Gastrocnemius medialis (tissue), 4 donors: ENCODE data around the gene AUTS2. TPM values are rescaled to one million over a fixed set of nuclear protein-coding genes. Genes with fewer than 3 reads are reported as not detected.

Experiments used
- ATAC-seq, 2 donors: fragments of 150-250 bp; one replicate each; pipeline ENCODE4 v1.9.1; 2016
- DNase-seq, 2 donors: peaks; one replicate each; pipeline ENCODE4 v3.0.0-alpha.2; 2019
- H3K27ac ChIP-seq, 4 donors: fragments of 200-600 bp; sonication (generic); 1 replicate in 1 of 4; 2 replicates in 3 of 4; pipeline ENCODE4 v1.5.1; 2016 to 2018; ENCODE audit warnings: mild to moderate bottlenecking in 2 of 4, moderate library complexity in 1 of 4
- H3K27me3 ChIP-seq, 3 donors: fragments of 200-600 bp; sonication (generic) in 2 of 3; 1 replicate in 1 of 3; 2 replicates in 2 of 3; pipeline versions ENCODE4 v1.5.1 to v1.6.0; 2016 to 2019; ENCODE audit warnings: mild to moderate bottlenecking in 1 of 3, moderate library complexity in 1 of 3
- H3K36me3 ChIP-seq, 2 donors: fragments of 200-600 bp; sonication (generic) in 1 of 2; one replicate each; pipeline ENCODE4 v1.5.1; 2017 to 2018
- H3K4me1 ChIP-seq, 2 donors: fragments of 200-600 bp; sonication (generic) in 1 of 2; one replicate each; pipeline ENCODE4 v1.5.1; 2016 to 2017; ENCODE audit warnings: mild to moderate bottlenecking in 2 of 2
- H3K4me3 ChIP-seq, 4 donors: fragments of 200-600 bp; sonication (generic) in 3 of 4; 1 replicate in 1 of 4; 2 replicates in 3 of 4; pipeline ENCODE4 v1.5.1; 2016 to 2019; ENCODE audit warnings: mild to moderate bottlenecking in 2 of 4
- H3K9me3 ChIP-seq, 3 donors: fragments of 200-600 bp; sonication (generic) in 2 of 3; 1 replicate in 1 of 3; 2 replicates in 2 of 3; pipeline ENCODE4 v1.5.1; 2016 to 2019
- POLR2A ChIP-seq, 2 donors: fragments of 450-650 bp; IDR thresholded peaks; one replicate each; pipeline ENCODE4 v1.6.1; 2017; ENCODE audit warnings: antibody characterized with exemption in 2 of 2, mild to moderate bottlenecking in 2 of 2, moderate library complexity in 2 of 2
- in situ Hi-C, 4 donors: fragments of 200-750 bp; cut with MboI; loops; one replicate each; pipeline versions ENCODE4 v1.15.0 to v1.8.0; 2017; ENCODE audit warnings: low sequenced_read_pairs in 4 of 4
- intact Hi-C: fragments of 100-400 bp; cut with DNase I; formaldehyde crosslinking; loops from one replicate; pipeline ENCODE4 v1.15.1; 2023; ENCODE audit warnings: low total_unique reads
- total RNA-seq, 4 donors: library from RNA; depleted of rRNA; stranded (reverse); fragments of >200 nt; gene quantifications; one replicate each; pipeline versions ENCODE4 v1.1.0 to v1.2.3, GENCODE V29; 2016
- TF ChIP-seq, protein P1 (sequence below), 5 experiments: fragments of 450-650 bp in 3 of 5; fragments of 200-600 bp in 2 of 5; sonication (generic) in 2 of 5; IDR thresholded peaks in 4 of 5; conservative IDR thresholded peaks in 1 of 5; 1 replicate in 4 of 5; 2 replicates in 1 of 5; pipeline ENCODE4 v1.5.1; 2016 to 2019; ENCODE audit warnings: antibody characterized with exemption in 5 of 5, mild to moderate bottlenecking in 3 of 5, moderate library complexity in 3 of 5

AUTS2 gene
- total RNA-seq, 4 donors from 2014 or later: 2.5 to 16.2 (median 8.5) TPM

DNA sequence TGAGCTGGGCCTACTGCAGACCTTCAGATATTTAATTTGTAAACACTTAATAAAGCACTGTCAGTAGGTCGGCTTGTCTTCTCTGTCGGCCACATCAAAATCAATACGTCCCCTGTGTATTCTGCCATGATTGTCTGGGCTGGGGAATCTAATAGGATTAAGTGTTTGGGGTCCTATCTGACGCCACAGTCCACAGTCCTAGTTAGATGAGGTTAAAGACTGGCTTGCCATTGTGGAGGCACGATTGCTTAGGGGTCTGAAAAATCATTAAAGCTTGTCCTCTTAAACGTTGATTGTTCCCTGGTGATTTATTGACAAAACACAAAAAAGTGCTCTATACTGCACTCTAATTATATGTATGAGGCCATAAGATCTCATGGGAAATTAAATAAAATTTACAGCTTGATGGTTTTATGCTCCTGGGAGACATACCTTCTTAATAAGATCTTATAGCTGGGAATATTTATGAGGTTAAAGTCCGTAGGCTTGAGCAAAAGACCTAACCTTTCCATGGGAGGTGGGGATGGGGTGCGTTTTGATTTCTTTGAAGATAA lies 883.4 kb downstream of the AUTS2 start:
- Histone ChIP-seq H3K36me3 (no peaks in the 10 kb centered on the region), H3K4me3 (no peak overlapping the region), H3K27me3 (no peaks in the 10 kb centered on the region), H3K4me1 (no peaks in the 10 kb centered on the region), H3K9me3 (no peaks in the 10 kb centered on the region), H3K27ac (no peak overlapping the region)
- ATAC-seq (no peak), DNase-seq (no peak)
- intact Hi-C loops (no loop called here), in situ Hi-C loops (no loop called here)
- TF ChIP-seq, protein P1, sequence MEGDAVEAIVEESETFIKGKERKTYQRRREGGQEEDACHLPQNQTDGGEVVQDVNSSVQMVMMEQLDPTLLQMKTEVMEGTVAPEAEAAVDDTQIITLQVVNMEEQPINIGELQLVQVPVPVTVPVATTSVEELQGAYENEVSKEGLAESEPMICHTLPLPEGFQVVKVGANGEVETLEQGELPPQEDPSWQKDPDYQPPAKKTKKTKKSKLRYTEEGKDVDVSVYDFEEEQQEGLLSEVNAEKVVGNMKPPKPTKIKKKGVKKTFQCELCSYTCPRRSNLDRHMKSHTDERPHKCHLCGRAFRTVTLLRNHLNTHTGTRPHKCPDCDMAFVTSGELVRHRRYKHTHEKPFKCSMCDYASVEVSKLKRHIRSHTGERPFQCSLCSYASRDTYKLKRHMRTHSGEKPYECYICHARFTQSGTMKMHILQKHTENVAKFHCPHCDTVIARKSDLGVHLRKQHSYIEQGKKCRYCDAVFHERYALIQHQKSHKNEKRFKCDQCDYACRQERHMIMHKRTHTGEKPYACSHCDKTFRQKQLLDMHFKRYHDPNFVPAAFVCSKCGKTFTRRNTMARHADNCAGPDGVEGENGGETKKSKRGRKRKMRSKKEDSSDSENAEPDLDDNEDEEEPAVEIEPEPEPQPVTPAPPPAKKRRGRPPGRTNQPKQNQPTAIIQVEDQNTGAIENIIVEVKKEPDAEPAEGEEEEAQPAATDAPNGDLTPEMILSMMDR (IDR thresholded peaks at IDR 0.05 in 4 of 5, conservative IDR thresholded peaks at IDR 0.05 in 1 of 5): no peak
- no peak for TF ChIP-seq POLR2A (IDR thresholded peaks at IDR 0.05)

DNA sequence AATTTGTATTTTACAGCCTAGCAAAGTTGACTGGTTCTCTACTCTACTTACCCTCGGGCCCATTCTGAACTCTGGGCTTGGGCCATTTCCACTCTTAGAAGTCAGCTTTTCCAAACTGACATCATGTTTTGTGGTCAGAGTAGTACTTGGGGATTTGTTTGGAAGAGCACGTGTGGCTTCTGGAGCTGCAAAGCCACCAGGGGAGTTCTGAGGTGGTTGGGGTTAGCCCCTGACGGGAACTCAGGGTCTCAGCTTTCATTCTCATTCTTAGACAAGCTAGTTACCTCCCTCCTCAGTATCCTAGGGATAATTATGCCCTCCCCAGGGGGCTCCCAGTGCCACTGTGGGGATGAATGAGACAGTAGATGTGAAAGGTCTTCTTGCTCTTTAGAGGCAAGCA lies 886.0 kb downstream of the AUTS2 start:
- DNase-seq (no peak), ATAC-seq (no peak)
- no peak overlapping the region for H3K4me3 ChIP-seq
- no peaks in the 10 kb centered on the region for H3K4me1 ChIP-seq
- H3K36me3 ChIP-seq: no peaks in the 10 kb centered on the region
- TF ChIP-seq, protein P1 (IDR thresholded peaks at IDR 0.05 in 4 of 5, conservative IDR thresholded peaks at IDR 0.05 in 1 of 5): no peak
- TF ChIP-seq POLR2A (IDR thresholded peaks at IDR 0.05): no peak
- no peaks in the 10 kb centered on the region for H3K27me3 ChIP-seq
- H3K27ac ChIP-seq: no peak overlapping the region
- no peaks in the 10 kb centered on the region for H3K9me3 ChIP-seq
- in situ Hi-C loops (no loop called here), intact Hi-C loops (no loop called here)

DNA sequence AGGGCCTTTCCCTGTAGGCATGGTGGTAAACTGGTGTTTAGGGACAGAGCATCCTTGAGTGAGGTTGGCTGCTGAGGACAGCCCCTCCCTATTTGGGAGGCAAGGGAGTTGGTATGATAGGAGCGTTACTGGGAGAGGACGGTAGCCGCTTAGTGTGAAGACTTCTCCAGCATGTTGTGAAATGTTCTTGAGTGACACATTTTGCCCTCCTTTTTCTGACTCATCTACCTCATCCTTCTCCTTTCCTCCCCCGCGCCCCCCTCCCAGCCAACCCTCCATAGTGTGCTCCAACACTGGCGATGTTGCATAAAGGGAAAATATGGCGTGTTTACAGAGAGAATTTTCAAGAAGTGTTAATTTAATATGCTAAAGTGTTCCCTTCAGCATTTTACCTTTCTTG lies 888.7 kb downstream of the AUTS2 start:
- H3K27ac ChIP-seq: no peak overlapping the region
- H3K4me3 ChIP-seq: no peak overlapping the region
- H3K27me3 ChIP-seq: no peaks in the 10 kb centered on the region
- in situ Hi-C loops (no loop called here), intact Hi-C loops (no loop called here)
- H3K36me3 ChIP-seq: no peaks in the 10 kb centered on the region
- no peaks in the 10 kb centered on the region for H3K9me3 ChIP-seq
- TF ChIP-seq, protein P1 (IDR thresholded peaks at IDR 0.05 in 4 of 5, conservative IDR thresholded peaks at IDR 0.05 in 1 of 5): no peak
- no peak for TF ChIP-seq POLR2A (IDR thresholded peaks at IDR 0.05)
- ATAC-seq (no peak), DNase-seq (no peak)
- no peaks in the 10 kb centered on the region for H3K4me1 ChIP-seq

DNA sequence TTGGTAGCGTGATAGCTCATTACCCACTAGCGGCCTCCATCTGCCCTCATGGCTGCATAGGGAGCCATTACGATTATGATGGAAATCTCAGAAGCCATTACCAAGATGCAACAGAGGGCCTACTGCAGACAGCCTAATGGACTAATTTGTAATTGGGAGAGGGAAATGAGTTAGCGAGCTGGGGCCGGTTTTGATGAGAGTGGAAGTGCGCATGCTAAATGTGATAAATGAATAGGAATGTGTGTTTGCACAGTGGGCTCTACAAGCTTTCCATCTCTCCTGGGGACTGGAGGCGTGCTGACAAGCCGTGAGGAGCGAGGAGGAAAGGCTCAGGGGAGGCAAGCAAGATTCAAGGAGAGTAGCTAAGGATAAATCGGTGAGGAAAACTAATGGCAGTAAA lies 889.2 kb downstream of the AUTS2 start:
- no peaks in the 10 kb centered on the region for H3K9me3 ChIP-seq
- intact Hi-C loops: no loop called here
- TF ChIP-seq, protein P1 (IDR thresholded peaks at IDR 0.05 in 4 of 5, conservative IDR thresholded peaks at IDR 0.05 in 1 of 5): no peak
- no peak for TF ChIP-seq POLR2A (IDR thresholded peaks at IDR 0.05)
- DNase-seq (no peak), ATAC-seq (no peak)
- no peaks in the 10 kb centered on the region for H3K27me3 ChIP-seq
- no peak overlapping the region for H3K27ac ChIP-seq
- no peak overlapping the region for H3K4me3 ChIP-seq
- H3K4me1 ChIP-seq: no peaks in the 10 kb centered on the region
- in situ Hi-C loops: no loop called here
- H3K36me3 ChIP-seq: no peaks in the 10 kb centered on the region

DNA sequence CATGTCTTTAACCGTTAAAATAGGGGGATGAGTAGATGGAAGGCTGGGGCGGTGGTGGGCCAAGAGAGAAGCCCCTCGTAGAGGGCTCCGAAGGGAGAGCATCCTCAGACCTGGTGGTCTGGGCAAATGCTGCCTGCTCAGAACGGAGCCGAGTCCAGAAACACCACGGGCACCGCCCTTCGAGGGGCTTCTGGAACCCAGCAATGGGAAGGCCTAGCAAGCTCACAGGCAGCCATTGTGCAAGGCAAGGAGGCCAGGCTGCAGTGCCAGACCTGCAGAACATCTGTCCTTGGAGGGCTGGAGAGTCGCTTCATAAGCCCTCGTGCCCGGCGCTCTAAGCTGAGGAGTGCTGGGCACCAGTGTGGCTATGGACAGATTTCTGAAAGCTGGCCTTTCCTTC lies 889.6 kb downstream of the AUTS2 start:
- ATAC-seq (no peak), DNase-seq (no peak)
- no peaks in the 10 kb centered on the region for H3K27me3 ChIP-seq
- H3K4me1 ChIP-seq: no peaks in the 10 kb centered on the region
- intact Hi-C loops (no loop called here), in situ Hi-C loops (no loop called here)
- no peak overlapping the region for H3K27ac ChIP-seq
- H3K9me3 ChIP-seq: no peaks in the 10 kb centered on the region
- H3K36me3 ChIP-seq: no peaks in the 10 kb centered on the region
- H3K4me3 ChIP-seq: no peak overlapping the region
- TF ChIP-seq POLR2A (IDR thresholded peaks at IDR 0.05): no peak
- TF ChIP-seq, protein P1 (IDR thresholded peaks at IDR 0.05 in 4 of 5, conservative IDR thresholded peaks at IDR 0.05 in 1 of 5): no peak
